Omental fat pad (tissue), 4 donors: ENCODE measurements around the gene PRICKLE2. TPM values are rescaled to one million over a fixed set of nuclear protein-coding genes. Genes with fewer than 3 reads are reported as not detected.

Source experiments
- ATAC-seq: fragments of 150-250 bp; one replicate; pipeline ENCODE4 v1.9.1; 2016; ENCODE audit warnings: mild to moderate bottlenecking, moderate library complexity; ENCODE audit not compliant: low FRiP score
- DNase-seq: peaks from one replicate; pipeline ENCODE4 v3.0.0-alpha.2; 2019; ENCODE audit warnings: low spot score
- total RNA-seq, 4 donors: library from RNA; depleted of rRNA; stranded (reverse); fragments of >200 nt; gene quantifications; one replicate each; pipeline ENCODE4 v1.1.0, GENCODE V29; 2016
- TF ChIP-seq, protein P1 (sequence below), 3 donors: fragments of 450-650 bp; IDR thresholded peaks; one replicate each; pipeline ENCODE4 v1.5.1; 2016 to 2017; ENCODE audit warnings: antibody characterized with exemption in 3 of 3, mild to moderate bottlenecking in 3 of 3, moderate library complexity in 2 of 3

The PRICKLE2 gene
- total RNA-seq, 4 donors from 2014 or later, result 56.1 to 88.4 (median 81.3) TPM

- ATAC-seq, result peak; percentile 84
- TF ChIP-seq, protein P1, sequence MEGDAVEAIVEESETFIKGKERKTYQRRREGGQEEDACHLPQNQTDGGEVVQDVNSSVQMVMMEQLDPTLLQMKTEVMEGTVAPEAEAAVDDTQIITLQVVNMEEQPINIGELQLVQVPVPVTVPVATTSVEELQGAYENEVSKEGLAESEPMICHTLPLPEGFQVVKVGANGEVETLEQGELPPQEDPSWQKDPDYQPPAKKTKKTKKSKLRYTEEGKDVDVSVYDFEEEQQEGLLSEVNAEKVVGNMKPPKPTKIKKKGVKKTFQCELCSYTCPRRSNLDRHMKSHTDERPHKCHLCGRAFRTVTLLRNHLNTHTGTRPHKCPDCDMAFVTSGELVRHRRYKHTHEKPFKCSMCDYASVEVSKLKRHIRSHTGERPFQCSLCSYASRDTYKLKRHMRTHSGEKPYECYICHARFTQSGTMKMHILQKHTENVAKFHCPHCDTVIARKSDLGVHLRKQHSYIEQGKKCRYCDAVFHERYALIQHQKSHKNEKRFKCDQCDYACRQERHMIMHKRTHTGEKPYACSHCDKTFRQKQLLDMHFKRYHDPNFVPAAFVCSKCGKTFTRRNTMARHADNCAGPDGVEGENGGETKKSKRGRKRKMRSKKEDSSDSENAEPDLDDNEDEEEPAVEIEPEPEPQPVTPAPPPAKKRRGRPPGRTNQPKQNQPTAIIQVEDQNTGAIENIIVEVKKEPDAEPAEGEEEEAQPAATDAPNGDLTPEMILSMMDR (IDR thresholded peaks at IDR 0.05), result no peak
- no peak for DNase-seq
These were observed 36.3 kb downstream of the PRICKLE2 start for GRCh38 chr3:64188810-64189560.

DNA sequence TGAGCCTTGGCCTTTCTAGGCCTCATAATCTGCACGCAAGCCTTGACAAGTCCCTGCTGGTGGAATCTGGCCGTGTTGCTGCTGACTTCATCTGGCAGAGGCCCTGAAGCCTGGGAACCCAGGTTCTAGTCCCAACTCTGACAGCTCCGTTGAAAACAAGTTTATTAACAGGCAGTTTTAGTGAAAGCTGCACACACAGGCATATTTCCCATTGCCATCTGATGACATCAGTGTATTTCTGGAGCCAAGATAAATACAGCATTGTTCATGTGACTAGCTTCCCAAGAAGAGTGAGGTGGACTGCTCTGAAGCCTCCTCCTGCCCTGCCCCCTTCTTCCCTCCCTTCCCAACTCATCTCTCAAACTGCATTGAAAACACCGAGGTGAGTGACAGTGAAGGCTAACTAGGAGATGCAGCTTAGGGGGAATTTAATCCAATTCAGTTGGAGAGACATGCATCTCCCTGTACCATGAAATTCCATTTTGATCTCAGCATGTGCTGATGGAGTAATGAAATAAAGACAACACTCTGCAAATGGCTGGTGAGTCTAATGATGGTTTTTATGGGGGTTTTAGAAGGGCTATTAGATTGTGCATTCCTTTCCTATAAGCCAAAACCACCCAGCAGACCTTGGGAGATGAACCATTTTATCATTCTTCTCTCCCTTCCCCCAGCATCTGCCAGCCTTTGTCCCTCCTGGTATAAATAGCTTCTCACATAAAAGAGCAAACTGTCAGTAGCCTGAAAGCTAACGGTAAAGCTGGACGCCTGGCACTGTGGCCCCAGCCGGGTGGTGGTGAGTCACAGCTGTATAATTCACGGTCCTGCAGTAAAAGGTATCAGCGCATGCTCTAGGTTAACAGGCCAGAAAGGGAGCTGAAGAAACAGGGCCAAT lies 38.0 kb downstream of the PRICKLE2 start:
- ATAC-seq, result peak; percentile 43
- TF ChIP-seq, protein P1 (IDR thresholded peaks at IDR 0.05), result no peak
- no peak for DNase-seq

- no peak for ATAC-seq
- TF ChIP-seq, protein P1 (IDR thresholded peaks at IDR 0.05), result no peak
- DNase-seq, result no peak
These were observed 38.6 kb downstream of the PRICKLE2 start for GRCh38 chr3:64186667-64187064.

DNA sequence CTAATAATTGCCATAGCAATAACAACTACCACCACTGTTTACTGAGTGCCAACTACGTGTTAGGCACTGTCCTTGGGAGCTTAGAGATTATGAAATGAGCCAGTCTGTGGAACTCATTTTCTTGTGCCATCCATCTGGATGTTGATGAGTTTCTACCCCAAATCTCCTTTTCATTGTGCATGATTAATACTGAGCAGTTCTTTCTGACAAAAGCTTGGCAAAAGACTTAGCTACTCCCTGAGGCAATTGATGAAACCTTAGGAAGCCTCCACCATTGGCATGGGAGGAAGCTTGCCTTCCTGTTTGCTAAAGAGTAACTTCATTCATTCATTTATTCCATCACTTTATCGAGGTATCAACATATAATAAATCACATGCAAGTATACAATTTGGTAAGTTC lies 39.8 kb downstream of the PRICKLE2 start:
- ATAC-seq (peak; percentile 13), DNase-seq (no peak)
- TF ChIP-seq, protein P1 (IDR thresholded peaks at IDR 0.05), result no peak

- peak; percentile 35 for ATAC-seq
- TF ChIP-seq, protein P1 (IDR thresholded peaks at IDR 0.05), result no peak
- DNase-seq, result no peak
These were observed 40.6 kb downstream of the PRICKLE2 start for GRCh38 chr3:64184621-64185020.

GRCh38 chr3:64179860-64180259 lies 45.4 kb downstream of the PRICKLE2 start:
- DNase-seq, result no peak
- no peak for ATAC-seq
- TF ChIP-seq, protein P1 (IDR thresholded peaks at IDR 0.05), result no peak
